Lower lobe of right lung (tissue), 2 donors: Measurements from ENCODE around the gene ZBTB11. TPM values are rescaled to one million over a fixed set of nuclear protein-coding genes. Genes with fewer than 3 reads are reported as not detected.
"Not testable (repeated sequence)": the region's sequence is repeated elsewhere in the genome, so short reads cannot be mapped to it uniquely, and the experiment has no call there.

Source experiments
- ATAC-seq, 2 donors: fragments of 200-7000 bp; cut with Tn5 transposase; one replicate each; pipeline ENCODE4 v1.9.1; 2020 to 2022; ENCODE audit warnings: mild to moderate bottlenecking in 2 of 2, moderate library complexity in 2 of 2
- DNase-seq: peaks from one replicate; pipeline ENCODE4 v3.0.0-alpha.2; 2020
- H3K27ac ChIP-seq: fragments of 200-600 bp; one replicate; pipeline ENCODE4 v1.8.0; 2022
- H3K27me3 ChIP-seq: fragments of 200-600 bp; one replicate; pipeline ENCODE4 v1.8.0; 2022; ENCODE audit warnings: low read depth
- H3K36me3 ChIP-seq: fragments of 200-600 bp; one replicate; pipeline ENCODE4 v1.8.0; 2022; ENCODE audit warnings: mild to moderate bottlenecking
- H3K4me1 ChIP-seq: fragments of 200-600 bp; one replicate; pipeline ENCODE4 v1.8.0; 2022
- H3K4me3 ChIP-seq: fragments of 200-600 bp; one replicate; pipeline ENCODE4 v1.8.0; 2022; ENCODE audit warnings: mild to moderate bottlenecking
- H3K9me3 ChIP-seq: fragments of 200-600 bp; one replicate; pipeline ENCODE4 v1.8.0; 2022
- CTCF ChIP-seq: fragments of 200-600 bp; IDR thresholded peaks from one replicate; pipeline ENCODE4 v1.8.0; 2022; ENCODE audit warnings: antibody characterized with exemption, mild to moderate bottlenecking
- intact Hi-C: fragments of 100-400 bp; cut with DNase I; formaldehyde crosslinking; loops from one replicate; pipeline ENCODE4 v1.11.0; 2022
- total RNA-seq: library from RNA; stranded (reverse); fragmentation: NEBNext Ultra II Directional; extraction: Animal tissue kit (Norgen Biotek cat#: 25700); gene quantifications from one replicate; pipeline ENCODE4 v1.2.1, GENCODE V29; 2021
- donor health status: DM: no; HTN: yes; CAD: no; lungs with severe emphysema.

Gene ZBTB11
- total RNA-seq, 1 donor from 2014 or later, result 23.5 TPM

- Histone ChIP-seq H3K4me3 (no peak overlapping the region), H3K27ac (no peak overlapping the region), H3K27me3 (no peaks in the 10 kb centered on the region), H3K9me3 (no peaks in the 10 kb centered on the region), H3K36me3 (peaks cover 16% of the 10 kb centered on the region), H3K4me1 (no peaks in the 10 kb centered on the region)
- intact Hi-C loops, result no loop called here
- no peak for DNase-seq
- no peak for TF ChIP-seq CTCF
- ATAC-seq, result no peak
Observed at GRCh38 chr3:101643861-101644613, 32.9 kb downstream of the ZBTB11 start.

GRCh38 chr3:101643009-101643844, 33.7 kb downstream of the ZBTB11 start:
- intact Hi-C loops, result no loop called here
- Histone ChIP-seq H3K27me3 (no peaks in the 10 kb centered on the region), H3K9me3 (no peaks in the 10 kb centered on the region), H3K4me1 (no peaks in the 10 kb centered on the region), H3K27ac (no peak overlapping the region), H3K4me3 (no peak overlapping the region), H3K36me3 (peaks cover 8% of the 10 kb centered on the region)
- no peak for TF ChIP-seq CTCF
- no peak for DNase-seq
- no peak for ATAC-seq

- no peak overlapping the region for H3K4me3 ChIP-seq
- no peaks in the 10 kb centered on the region for H3K27me3 ChIP-seq
- no peaks in the 10 kb centered on the region for H3K4me1 ChIP-seq
- no peak overlapping the region for H3K27ac ChIP-seq
- no peak for ATAC-seq
- H3K36me3 ChIP-seq, result peaks cover under 1% of the 10 kb centered on the region
- TF ChIP-seq CTCF, result no peak
- intact Hi-C loops, result no loop called here
- DNase-seq, result no peak
- no peaks in the 10 kb centered on the region for H3K9me3 ChIP-seq
Observed at GRCh38 chr3:101642441-101642840, 34.5 kb downstream of the ZBTB11 start.

- H3K4me3 ChIP-seq, result not testable (repeated sequence)
Observed at GRCh38 chr3:101641397-101642115, 35.4 kb downstream of the ZBTB11 start.

GRCh38 chr3:101640256-101640655, 36.7 kb downstream of the ZBTB11 start:
- intact Hi-C loops, result no loop called here
- Histone ChIP-seq H3K27ac (no peak overlapping the region), H3K4me3 (no peak overlapping the region), H3K36me3 (no peaks in the 10 kb centered on the region), H3K4me1 (no peaks in the 10 kb centered on the region), H3K27me3 (no peaks in the 10 kb centered on the region), H3K9me3 (no peaks in the 10 kb centered on the region)
- ATAC-seq (no peak), DNase-seq (no peak)
- TF ChIP-seq CTCF, result no peak

More at GRCh38 chr3:101641397-101642115, 35.4 kb downstream of the ZBTB11 start:
- H3K4me1 ChIP-seq, H3K27me3 ChIP-seq, H3K36me3 ChIP-seq, DNase-seq, ATAC-seq, H3K27ac ChIP-seq, H3K9me3 ChIP-seq, intact Hi-C loops: not testable (repeated sequence)
